H9 (cell line): Measurements from ENCODE around the gene RAI1. TPM values are rescaled to one million over a fixed set of nuclear protein-coding genes. Genes with fewer than 3 reads are reported as not detected.

Source experiments
- DNase-seq: peaks from one replicate; pipeline ENCODE4 v3.0.0-alpha.2; 2017
- H2AFZ ChIP-seq: one replicate; pipeline ENCODE4 v1.6.1; 2013; ENCODE audit warnings: mild to moderate bottlenecking, low read length, control low read depth, moderate library complexity
- H2AK5ac ChIP-seq: 2 replicates; pipeline ENCODE4 v1.6.1; 2013; ENCODE audit warnings: low read length, control low read depth, mixed read lengths; ENCODE audit not compliant: insufficient read length
- H2BK120ac ChIP-seq: one replicate; pipeline ENCODE4 v1.6.1; 2013; ENCODE audit warnings: low read depth, mild to moderate bottlenecking, low read length, control low read depth, inconsistent platforms; ENCODE audit not compliant: poor library complexity, severe bottlenecking
- H2BK12ac ChIP-seq: 2 replicates; pipeline ENCODE4 v1.6.1; 2013; ENCODE audit warnings: low read length, control low read depth, mixed read lengths, low read depth; ENCODE audit not compliant: insufficient read length
- H2BK15ac ChIP-seq: 2 replicates; pipeline ENCODE4 v1.6.1; 2013; ENCODE audit warnings: low read depth, low read length, control low read depth
- H2BK20ac ChIP-seq: one replicate; pipeline ENCODE4 v1.6.1; 2013; ENCODE audit warnings: low read depth, mild to moderate bottlenecking, low read length, control low read depth, inconsistent platforms; ENCODE audit not compliant: poor library complexity, severe bottlenecking
- H2BK5ac ChIP-seq: 2 replicates; pipeline ENCODE4 v1.6.1; 2013; ENCODE audit warnings: low read length, control low read depth, mixed read lengths; ENCODE audit not compliant: insufficient read length
- H3K14ac ChIP-seq: 2 replicates; pipeline ENCODE4 v1.6.1; 2013; ENCODE audit warnings: low read length, control low read depth; ENCODE audit not compliant: insufficient read depth
- H3K18ac ChIP-seq: 2 replicates; pipeline ENCODE4 v1.6.1; 2013; ENCODE audit warnings: low read depth, mild to moderate bottlenecking, mixed read lengths, low read length, control low read depth; ENCODE audit not compliant: insufficient read length
- H3K23ac ChIP-seq: 2 replicates; pipeline ENCODE4 v1.6.1; 2013; ENCODE audit warnings: low read length, control low read depth, mixed read lengths, low read depth; ENCODE audit not compliant: insufficient read length
- H3K23me2 ChIP-seq: 2 replicates; pipeline ENCODE4 v1.6.1; 2013; ENCODE audit warnings: low read depth, mild to moderate bottlenecking, mixed read lengths, low read length, control low read depth; ENCODE audit not compliant: insufficient read length, poor library complexity, severe bottlenecking
- H3K27ac ChIP-seq: 2 replicates; pipeline ENCODE4 v1.5.1; 2013; ENCODE audit warnings: low read length, control low read depth, mixed read lengths, low read depth; ENCODE audit not compliant: insufficient read length
- H3K27me3 ChIP-seq: 2 replicates; pipeline ENCODE4 v1.6.1; 2013; ENCODE audit warnings: low read length, control low read depth, inconsistent platforms; ENCODE audit not compliant: insufficient read depth
- H3K4ac ChIP-seq: 2 replicates; pipeline ENCODE4 v1.6.1; 2013; ENCODE audit warnings: low read depth, mild to moderate bottlenecking, control low read depth, inconsistent platforms, low read length, moderate library complexity
- H3K4me1 ChIP-seq: 2 replicates; pipeline ENCODE4 v1.6.1; 2013; ENCODE audit warnings: low read length, control low read depth, inconsistent platforms; ENCODE audit not compliant: insufficient read depth
- H3K4me2 ChIP-seq: 2 replicates; pipeline ENCODE4 v1.6.1; 2013; ENCODE audit warnings: low read length, control low read depth, mixed read lengths; ENCODE audit not compliant: insufficient read length, insufficient read depth
- H3K56ac ChIP-seq: 2 replicates; pipeline ENCODE4 v1.6.1; 2013; ENCODE audit warnings: low read depth, mild to moderate bottlenecking, mixed read lengths, low read length, control low read depth; ENCODE audit not compliant: insufficient read length
- H3K79me1 ChIP-seq: 2 replicates; pipeline ENCODE4 v1.6.1; 2013; ENCODE audit warnings: low read depth, mild to moderate bottlenecking, moderate library complexity, low read length, control low read depth, inconsistent platforms; ENCODE audit not compliant: insufficient read depth, poor library complexity, severe bottlenecking
- H3K79me2 ChIP-seq: 2 replicates; pipeline ENCODE4 v1.6.1; 2013; ENCODE audit warnings: low read length, control low read depth, inconsistent platforms; ENCODE audit not compliant: insufficient read depth
- H3K9ac ChIP-seq: 2 replicates; pipeline ENCODE4 v1.6.1; 2013; ENCODE audit warnings: low read length, control low read depth, mixed read lengths; ENCODE audit not compliant: insufficient read length; ENCODE audit errors: extremely low read depth
- H3K9me3 ChIP-seq: one replicate; pipeline ENCODE4 v1.6.1; 2013; ENCODE audit warnings: low read depth, low read length, inconsistent platforms; ENCODE audit not compliant: control insufficient read depth
- H3T11ph ChIP-seq: one replicate; pipeline ENCODE4 v1.6.1; 2013; ENCODE audit warnings: mild to moderate bottlenecking, low read length, control low read depth, inconsistent platforms
- H4K20me1 ChIP-seq: one replicate; pipeline ENCODE4 v1.6.1; 2013; ENCODE audit not compliant: control insufficient read depth, insufficient read length, insufficient read depth
- H4K5ac ChIP-seq: 2 replicates; pipeline ENCODE4 v1.6.1; 2013; ENCODE audit warnings: low read depth, mild to moderate bottlenecking, mixed read lengths, low read length, control low read depth; ENCODE audit not compliant: insufficient read length
- H4K8ac ChIP-seq: replicated peaks from 2 replicates; pipeline ENCODE4 v1.6.1; 2013; ENCODE audit warnings: low read length, control low read depth, mixed read lengths, low read depth; ENCODE audit not compliant: insufficient read length
- H4K91ac ChIP-seq: 2 replicates; pipeline ENCODE4 v1.6.1; 2013; ENCODE audit warnings: low read depth, mild to moderate bottlenecking, moderate library complexity, mixed read lengths, low read length, control low read depth; ENCODE audit not compliant: insufficient read length
- H3K27ac Mint-ChIP-seq, 3 experiments: 2 replicates in 2 of 3; 3 replicates in 1 of 3; pipeline ENCODE4 v1.8.0; 2020 to 2021; ENCODE audit warnings: mixed read lengths in 3 of 3, mild to moderate bottlenecking in 1 of 3, moderate library complexity in 1 of 3
- H3K27me3 Mint-ChIP-seq: 2 replicates; pipeline ENCODE4 v1.8.0; 2021; ENCODE audit warnings: low read depth, mild to moderate bottlenecking, moderate library complexity, mixed read lengths
- H3K36me3 Mint-ChIP-seq, 3 experiments: 2 replicates in 2 of 3; 3 replicates in 1 of 3; pipeline ENCODE4 v1.8.0; 2020 to 2021; ENCODE audit warnings: low read depth in 3 of 3, mixed read lengths in 3 of 3; ENCODE audit not compliant: insufficient read depth in 1 of 3
- H3K4me1 Mint-ChIP-seq, 2 experiments: 2 replicates each; pipeline ENCODE4 v1.8.0; 2020; ENCODE audit warnings: mixed read lengths in 2 of 2
- H3K4me3 Mint-ChIP-seq, 2 experiments: 2 replicates in 1 of 2; 3 replicates in 1 of 2; pipeline ENCODE4 v1.8.0; 2020 to 2021; ENCODE audit warnings: mild to moderate bottlenecking in 2 of 2, mixed read lengths in 2 of 2, moderate library complexity in 1 of 2
- H3K9me3 Mint-ChIP-seq, 2 experiments: 2 replicates in 1 of 2; 3 replicates in 1 of 2; pipeline ENCODE4 v1.8.0; 2020; ENCODE audit warnings: mild to moderate bottlenecking in 2 of 2, mixed read lengths in 2 of 2, moderate library complexity in 1 of 2
- CTCF ChIP-seq: fragments of 200-600 bp; sonication (generic); conservative IDR thresholded peaks from 3 replicates; pipeline ENCODE4 v1.8.0; 2021; ENCODE audit warnings: antibody characterized with exemption, mild to moderate bottlenecking
- WGBS: extraction: QIAGEN DNeasy Blood & Tissue Kit; methylation state at CpG from one replicate; pipeline ENCODE4 v1.1.7; 2013; ENCODE audit warnings: missing lambda C conversion rate, low lambda C conversion rate, mixed read lengths; ENCODE audit not compliant: insufficient read length; ENCODE audit errors: extremely low coverage; 5-methylcytosine and 5-hydroxymethylcytosine counted together
- total RNA-seq: library from RNA; stranded (reverse); gene quantifications from 2 replicates; pipeline ENCODE4 v1.2.1, GENCODE V29; 2021

Gene RAI1
- total RNA-seq, 1 experiment from 2014 or later: 1.5 TPM

GRCh38 chr17:17714879-17715278, 33.6 kb downstream of the RAI1 start:
- no peaks in the 10 kb centered on the region for H3K79me1 ChIP-seq
- peaks cover 3% of the 10 kb centered on the region; the same call in 1 of the 2 replicates for H3K4me1 ChIP-seq
- no peaks in the 10 kb centered on the region for H3K9me3 ChIP-seq
- H4K5ac ChIP-seq: no peak overlapping the region
- H3K4me3 Mint-ChIP-seq: no peak overlapping the region
- no peak for DNase-seq
- no peaks in the 10 kb centered on the region for H4K20me1 ChIP-seq
- H3T11ph ChIP-seq: no peak overlapping the region
- H3K4me1 Mint-ChIP-seq: peaks cover 29 to 40% of the 10 kb centered on the region in 2 experiments
- no peaks in the 10 kb centered on the region for H3K36me3 Mint-ChIP-seq
- no peak overlapping the region for H3K27ac ChIP-seq
- H2BK20ac ChIP-seq: no peak overlapping the region
- H3K14ac ChIP-seq: peak overlapping the region; percentile 27; the same call in 1 of the 2 replicates
- no peak overlapping the region for H2AK5ac ChIP-seq
- no peak overlapping the region for H3K4me2 ChIP-seq
- no peak overlapping the region for H2BK15ac ChIP-seq
- peaks cover 35% of the 10 kb centered on the region for H3K27me3 ChIP-seq
- no peak overlapping the region for H3K27ac Mint-ChIP-seq
- no peak for TF ChIP-seq CTCF
- no CpG with 5 or more reads among the region's 3 CpGs for WGBS
- no peak overlapping the region for H2BK5ac ChIP-seq
- H3K23ac ChIP-seq: no peak overlapping the region
- H4K8ac ChIP-seq: no peak overlapping the region
- H3K9ac ChIP-seq: no peak overlapping the region
- no peak overlapping the region for H4K91ac ChIP-seq
- H2BK120ac ChIP-seq: no peak overlapping the region
- H3K18ac ChIP-seq: peak overlapping the region; percentile 9
- no peaks in the 10 kb centered on the region for H3K23me2 ChIP-seq
- peaks cover 89% of the 10 kb centered on the region for H3K27me3 Mint-ChIP-seq
- no peak overlapping the region for H3K56ac ChIP-seq
- no peak overlapping the region for H2AFZ ChIP-seq
- H3K9me3 Mint-ChIP-seq: no peaks in the 10 kb centered on the region
- H2BK12ac ChIP-seq: no peak overlapping the region
- H3K79me2 ChIP-seq: no peaks in the 10 kb centered on the region
- no peak overlapping the region for H3K4ac ChIP-seq
